ENCODE results near the gene METTL23. TPM values are rescaled to one million over a fixed set of nuclear protein-coding genes. Genes with fewer than 3 reads are reported as not detected.
A peak's percentile ranks its signal among the peaks of the same experiment; 100 is the strongest.

Gene METTL23
- total RNA-seq, 4 donors from 2014 or later: 19.2 to 52.6 (median 25.1) TPM

DNA sequence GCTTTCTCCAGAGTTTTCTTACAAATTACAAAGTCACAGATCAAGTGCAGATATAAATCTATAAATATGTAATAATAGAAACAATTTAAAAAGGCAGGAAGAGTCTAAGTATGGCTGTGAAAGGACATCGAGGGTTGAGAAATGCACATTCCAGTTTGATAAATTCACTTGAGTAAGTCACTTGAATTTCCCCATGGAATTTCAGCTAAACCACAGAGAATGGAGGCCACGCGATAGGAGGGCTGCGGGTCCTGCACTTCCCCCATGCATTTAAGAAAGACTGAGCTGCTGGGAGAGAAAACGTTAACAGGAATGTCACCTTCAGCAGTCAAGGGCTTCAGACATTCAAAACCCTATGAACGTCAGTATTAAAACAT is 9.8 kb upstream of the METTL23 start:
- Histone ChIP-seq H3K36me3 (peaks cover 0 to 90% of the 10 kb centered on the region in 2 donors), H3K4me1 (peaks cover 3 to 62% (median 13%) of the 10 kb centered on the region in 3 donors), H3K9me3 (no peaks in the 10 kb centered on the region), H3K4me3 (no peak overlapping the region), H3K27me3 (no peaks in the 10 kb centered on the region), H3K27ac (peak overlapping the region; percentile 59 to 85 (median 71))
- 67 to 74% methylated on average over 6 of the region's 6 CpGs for WGBS, 2 donors (ENCODE audit: low coverage in 1 of 2)
- TF ChIP-seq EP300 (IDR thresholded peaks at IDR 0.05) (no peak), POLR2AphosphoS5 (IDR thresholded peaks at IDR 0.05) (no peak), POLR2A (IDR thresholded peaks at IDR 0.05) (no peak)
- TF ChIP-seq, protein P1, sequence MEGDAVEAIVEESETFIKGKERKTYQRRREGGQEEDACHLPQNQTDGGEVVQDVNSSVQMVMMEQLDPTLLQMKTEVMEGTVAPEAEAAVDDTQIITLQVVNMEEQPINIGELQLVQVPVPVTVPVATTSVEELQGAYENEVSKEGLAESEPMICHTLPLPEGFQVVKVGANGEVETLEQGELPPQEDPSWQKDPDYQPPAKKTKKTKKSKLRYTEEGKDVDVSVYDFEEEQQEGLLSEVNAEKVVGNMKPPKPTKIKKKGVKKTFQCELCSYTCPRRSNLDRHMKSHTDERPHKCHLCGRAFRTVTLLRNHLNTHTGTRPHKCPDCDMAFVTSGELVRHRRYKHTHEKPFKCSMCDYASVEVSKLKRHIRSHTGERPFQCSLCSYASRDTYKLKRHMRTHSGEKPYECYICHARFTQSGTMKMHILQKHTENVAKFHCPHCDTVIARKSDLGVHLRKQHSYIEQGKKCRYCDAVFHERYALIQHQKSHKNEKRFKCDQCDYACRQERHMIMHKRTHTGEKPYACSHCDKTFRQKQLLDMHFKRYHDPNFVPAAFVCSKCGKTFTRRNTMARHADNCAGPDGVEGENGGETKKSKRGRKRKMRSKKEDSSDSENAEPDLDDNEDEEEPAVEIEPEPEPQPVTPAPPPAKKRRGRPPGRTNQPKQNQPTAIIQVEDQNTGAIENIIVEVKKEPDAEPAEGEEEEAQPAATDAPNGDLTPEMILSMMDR (IDR thresholded peaks at IDR 0.05): no peak
- no peak for ATAC-seq

DNA sequence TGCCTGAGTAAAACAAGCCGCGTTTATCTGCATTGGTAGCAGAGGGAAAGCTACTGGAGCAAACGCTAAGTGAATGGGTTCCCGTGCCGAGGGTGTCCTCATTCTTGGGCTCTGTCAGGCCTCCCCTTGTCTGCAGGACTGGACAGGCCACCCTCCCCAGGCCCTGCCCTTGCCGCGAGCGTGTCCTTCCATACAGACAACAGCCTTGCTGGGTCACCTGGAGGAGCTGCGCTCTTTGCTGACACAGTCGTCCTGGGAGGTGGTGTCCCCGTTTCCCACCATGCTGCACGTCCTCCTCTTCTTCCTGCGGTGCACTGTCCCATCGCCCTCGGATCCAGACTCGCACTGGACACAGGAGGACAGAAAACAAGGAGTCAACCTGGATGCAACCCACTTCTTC is 8.1 kb upstream of the METTL23 start:
- H3K4me1 ChIP-seq: peaks cover 3 to 70% (median 18%) of the 10 kb centered on the region in 3 donors
- no peak overlapping the region for H3K4me3 ChIP-seq
- H3K27me3 ChIP-seq: no peaks in the 10 kb centered on the region
- 61 to 73% methylated on average over 6 to 10 of the region's 16 CpGs for WGBS, 2 donors (ENCODE audit: low coverage in 1 of 2)
- peaks cover 0 to 94% of the 10 kb centered on the region in 2 donors for H3K36me3 ChIP-seq
- H3K27ac ChIP-seq: no peak overlapping the region
- TF ChIP-seq, protein P1 (IDR thresholded peaks at IDR 0.05): no peak
- TF ChIP-seq POLR2AphosphoS5 (IDR thresholded peaks at IDR 0.05) (no peak), EP300 (IDR thresholded peaks at IDR 0.05) (no peak), POLR2A (IDR thresholded peaks at IDR 0.05) (no peak)
- no peaks in the 10 kb centered on the region for H3K9me3 ChIP-seq
- no peak for ATAC-seq

DNA sequence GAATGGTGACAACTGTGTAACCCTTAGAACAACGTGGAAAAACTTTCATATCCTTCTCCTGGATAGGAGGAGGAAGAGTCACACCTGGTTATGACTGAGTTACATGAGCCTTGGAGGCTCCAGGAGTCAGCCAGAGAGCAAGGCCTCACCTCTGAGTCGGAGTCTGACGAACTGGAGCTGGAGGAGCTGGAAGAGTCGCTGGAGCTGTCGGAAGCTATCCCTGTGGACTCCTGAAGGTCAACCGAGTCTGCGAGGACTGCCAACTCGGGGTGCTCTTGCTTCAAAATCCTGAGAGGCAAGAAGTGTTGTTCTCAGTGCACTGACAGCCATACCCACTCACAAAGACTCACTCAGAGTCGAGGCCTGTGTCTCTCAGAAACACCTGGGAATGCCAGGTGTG is 6.4 kb upstream of the METTL23 start:
- peaks cover 6 to 70% (median 27%) of the 10 kb centered on the region in 3 donors for H3K4me1 ChIP-seq
- H3K27ac ChIP-seq: no peak overlapping the region
- no peaks in the 10 kb centered on the region for H3K9me3 ChIP-seq
- ATAC-seq: no peak
- peaks cover 0 to 97% of the 10 kb centered on the region in 2 donors for H3K36me3 ChIP-seq
- 67 to 69% methylated on average over 1 to 2 of the region's 9 CpGs for WGBS, 2 donors (ENCODE audit: low coverage in 1 of 2)
- H3K27me3 ChIP-seq: no peaks in the 10 kb centered on the region
- no peak overlapping the region for H3K4me3 ChIP-seq
- no peak for TF ChIP-seq EP300 (IDR thresholded peaks at IDR 0.05)
- TF ChIP-seq, protein P1 (IDR thresholded peaks at IDR 0.05): no peak
- no peak for TF ChIP-seq POLR2A (IDR thresholded peaks at IDR 0.05)
- no peak for TF ChIP-seq POLR2AphosphoS5 (IDR thresholded peaks at IDR 0.05)

DNA sequence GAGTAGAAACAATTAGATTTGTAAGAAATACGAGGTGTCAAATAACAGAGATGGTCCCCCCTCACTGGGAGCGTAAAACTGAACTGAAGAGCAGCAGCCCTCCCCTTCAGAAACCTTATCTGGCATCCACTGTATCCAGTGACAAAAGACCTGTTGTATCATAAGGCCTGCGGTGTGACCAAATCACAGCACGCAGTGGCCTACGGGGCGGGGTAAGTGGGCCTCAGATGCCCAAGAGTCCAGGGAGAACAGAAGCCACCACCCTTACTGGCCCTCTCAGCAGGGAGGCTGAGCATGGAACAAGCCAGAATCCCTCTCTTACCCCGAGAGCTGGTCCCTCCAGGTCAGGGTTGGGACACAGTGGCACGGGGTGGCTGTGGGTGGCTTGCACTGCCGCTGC is 5.7 kb upstream of the METTL23 start:
- no peaks in the 10 kb centered on the region for H3K9me3 ChIP-seq
- peaks cover 0 to 90% of the 10 kb centered on the region in 2 donors for H3K36me3 ChIP-seq
- no peak overlapping the region for H3K4me3 ChIP-seq
- TF ChIP-seq POLR2A (IDR thresholded peaks at IDR 0.05): no peak
- TF ChIP-seq, protein P1 (IDR thresholded peaks at IDR 0.05): no peak
- no peak for TF ChIP-seq POLR2AphosphoS5 (IDR thresholded peaks at IDR 0.05)
- no peak for TF ChIP-seq EP300 (IDR thresholded peaks at IDR 0.05)
- H3K27ac ChIP-seq: peak overlapping the region in 2 of 4 donors; percentile 16 to 20
- no peaks in the 10 kb centered on the region for H3K27me3 ChIP-seq
- 79 to 88% methylated on average over 5 of the region's 9 CpGs for WGBS, 2 donors (ENCODE audit: low coverage in 1 of 2)
- H3K4me1 ChIP-seq: peaks cover 6 to 68% (median 23%) of the 10 kb centered on the region in 3 donors
- no peak for ATAC-seq

DNA sequence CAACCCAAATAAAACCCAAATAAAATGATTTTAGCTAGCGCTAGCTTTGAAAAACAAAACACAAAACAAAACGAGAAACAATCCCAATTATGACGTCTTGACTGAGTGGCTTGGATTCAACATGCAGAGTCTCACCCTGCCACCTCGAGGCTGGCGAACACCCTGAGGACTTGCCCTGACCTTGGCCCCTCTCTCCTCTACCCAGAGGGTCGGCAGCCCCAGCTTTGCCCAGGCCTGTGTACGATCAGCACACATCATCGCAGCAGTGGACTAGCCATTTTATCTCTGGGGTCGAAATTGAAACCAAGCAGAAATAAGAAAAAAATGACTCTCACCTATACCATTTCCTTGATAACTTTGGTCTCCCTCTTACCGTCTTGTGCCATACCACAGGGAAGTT is 5.2 kb upstream of the METTL23 start:
- 81 to 82% methylated on average over 5 to 10 of the region's 10 CpGs for WGBS, 2 donors (ENCODE audit: low coverage in 1 of 2)
- TF ChIP-seq POLR2AphosphoS5 (IDR thresholded peaks at IDR 0.05) (no peak), POLR2A (IDR thresholded peaks at IDR 0.05) (no peak), EP300 (IDR thresholded peaks at IDR 0.05) (no peak)
- TF ChIP-seq, protein P1 (IDR thresholded peaks at IDR 0.05): no peak
- Histone ChIP-seq H3K36me3 (peaks cover 0 to 84% of the 10 kb centered on the region in 2 donors), H3K27ac (peak overlapping the region in 3 of 4 donors; percentile 4 to 26 (median 16)), H3K4me1 (peaks cover 5 to 62% (median 23%) of the 10 kb centered on the region in 3 donors), H3K4me3 (no peak overlapping the region), H3K27me3 (no peaks in the 10 kb centered on the region), H3K9me3 (no peaks in the 10 kb centered on the region)
- no peak for ATAC-seq
